Sigmoid colon (tissue), 7 donors: ENCODE data around the gene TCP11. TPM values are rescaled to one million over a fixed set of nuclear protein-coding genes. Genes with fewer than 3 reads are reported as not detected.

ENCODE experiments used
- DNase-seq: peaks from one replicate; pipeline ENCODE4 v3.0.0-alpha.2; 2019
- H3K27ac ChIP-seq, 4 donors: fragments of 200-600 bp; sonication (generic); one replicate each; pipeline ENCODE4 v1.5.1; 2016 to 2019; ENCODE audit warnings: mild to moderate bottlenecking in 1 of 4
- H3K27me3 ChIP-seq, 3 donors: fragments of 200-600 bp; sonication (generic); one replicate each; pipeline ENCODE4 v1.5.1; 2019; ENCODE audit warnings: mild to moderate bottlenecking in 1 of 3
- H3K36me3 ChIP-seq, 4 donors: fragments of 200-600 bp; sonication (generic); one replicate each; pipeline ENCODE4 v1.5.1; 2016 to 2019
- H3K4me1 ChIP-seq, 4 donors: fragments of 200-600 bp; sonication (generic); one replicate each; pipeline ENCODE4 v1.5.1; 2017 to 2019
- H3K4me3 ChIP-seq, 4 donors: fragments of 200-600 bp; sonication (generic); one replicate each; pipeline ENCODE4 v1.5.1; 2017 to 2019; ENCODE audit warnings: mild to moderate bottlenecking in 2 of 4, moderate library complexity in 1 of 4
- H3K9me3 ChIP-seq, 4 donors: fragments of 200-600 bp in 3 of 4; sonication (generic) in 3 of 4; one replicate each; pipeline versions ENCODE4 v1.5.1 to v1.6.1; 2013 to 2019
- CTCF ChIP-seq, 4 experiments: fragments of 450-650 bp in 3 of 4; fragments of 200-600 bp in 1 of 4; IDR thresholded peaks; one replicate each; pipeline ENCODE4 v1.5.1; 2016 to 2019; ENCODE audit warnings: antibody characterized with exemption in 4 of 4, mild to moderate bottlenecking in 3 of 4, moderate library complexity in 2 of 4
- EP300 ChIP-seq, 4 donors: sonication (generic); formaldehyde crosslinking; IDR thresholded peaks; one replicate each; pipeline ENCODE4 v1.6.1; 2017; ENCODE audit warnings: antibody characterized with exemption in 4 of 4
- POLR2A ChIP-seq, 2 donors: fragments of 450-650 bp; IDR thresholded peaks; one replicate each; pipeline ENCODE4 v1.6.1; 2016; ENCODE audit warnings: antibody characterized with exemption in 2 of 2, mild to moderate bottlenecking in 2 of 2, moderate library complexity in 2 of 2
- POLR2AphosphoS5 ChIP-seq, 4 donors: sonication (generic); formaldehyde crosslinking; IDR thresholded peaks; one replicate each; pipeline ENCODE4 v1.6.1; 2017; ENCODE audit warnings: antibody characterized with exemption in 4 of 4
- WGBS, 2 donors: extraction: QIAGEN DNeasy Blood & Tissue Kit; methylation state at CpG; one replicate each; pipeline ENCODE4 v1.1.7; 2013; 5-methylcytosine and 5-hydroxymethylcytosine counted together
- intact Hi-C: fragments of 100-400 bp; cut with DNase I; formaldehyde crosslinking; loops from one replicate; pipeline ENCODE4 v1.15.1; 2023
- polyA plus RNA-seq, 3 donors: library from polyadenylated mRNA; stranded (reverse); fragments of 200-250 nt; gene quantifications; one replicate each; pipeline ENCODE4 v1.2.3, GENCODE V29; 2013
- total RNA-seq, 4 donors: library from RNA; depleted of rRNA; stranded (reverse); fragments of >200 nt; gene quantifications; one replicate each; pipeline ENCODE4 v1.1.0, GENCODE V29; 2016
- donor health status: healthy with polysubstance abuse.
- donor health status: Bipolar disorder and iron deficiency.
- donor health status: healthy.

Gene TCP11
- total and polyA plus RNA-seq, 7 donors = 0.66 TPM; not detected in 6

- WGBS, 2 donors = 94 to 96% methylated on average over 2 of the region's 2 CpGs
- TF ChIP-seq EP300 (IDR thresholded peaks at IDR 0.05) (no peak), POLR2AphosphoS5 (IDR thresholded peaks at IDR 0.05) (no peak), CTCF (IDR thresholded peaks at IDR 0.05) (no peak)
- H3K4me1 ChIP-seq = peaks cover 0 to 32% (median 20%) of the 10 kb centered on the region in 4 donors
Measured at GRCh38 chr6:35178012-35178411, 36.9 kb upstream of the TCP11 start.

GRCh38 chr6:35177596-35177995 lies 36.5 kb upstream of the TCP11 start:
- no peak for TF ChIP-seq CTCF (IDR thresholded peaks at IDR 0.05)
- no peak for TF ChIP-seq POLR2A (IDR thresholded peaks at IDR 0.05)
- no peak for TF ChIP-seq POLR2AphosphoS5 (IDR thresholded peaks at IDR 0.05)
- no peak for TF ChIP-seq EP300 (IDR thresholded peaks at IDR 0.05)
- intact Hi-C loops = no loop called here
- Histone ChIP-seq H3K4me1 (peaks cover 0 to 32% (median 20%) of the 10 kb centered on the region in 4 donors), H3K9me3 (no peaks in the 10 kb centered on the region), H3K27me3 (no peaks in the 10 kb centered on the region), H3K4me3 (no peak overlapping the region), H3K36me3 (no peaks in the 10 kb centered on the region), H3K27ac (no peak overlapping the region)
- 83 to 84% methylated on average over 2 of the region's 2 CpGs for WGBS, 2 donors
- DNase-seq = no peak

More at GRCh38 chr6:35178012-35178411, 36.9 kb upstream of the TCP11 start:
- Histone ChIP-seq H3K27me3 (no peaks in the 10 kb centered on the region), H3K9me3 (no peaks in the 10 kb centered on the region), H3K36me3 (no peaks in the 10 kb centered on the region), H3K27ac (no peak overlapping the region), H3K4me3 (no peak overlapping the region)
- intact Hi-C loops = no loop called here
- DNase-seq = no peak

GRCh38 chr6:35177157-35177556 lies 36.0 kb upstream of the TCP11 start:
- no peaks in the 10 kb centered on the region for H3K27me3 ChIP-seq
- no peak overlapping the region for H3K4me3 ChIP-seq
- no peak for TF ChIP-seq POLR2A (IDR thresholded peaks at IDR 0.05)
- TF ChIP-seq EP300 (IDR thresholded peaks at IDR 0.05) = no peak
- no peak for TF ChIP-seq POLR2AphosphoS5 (IDR thresholded peaks at IDR 0.05)
- no peak for TF ChIP-seq CTCF (IDR thresholded peaks at IDR 0.05)
- no peak overlapping the region for H3K27ac ChIP-seq
- no peak for DNase-seq
- peaks cover 0 to 30% (median 18%) of the 10 kb centered on the region in 4 donors for H3K4me1 ChIP-seq
- no peaks in the 10 kb centered on the region for H3K9me3 ChIP-seq
- no peaks in the 10 kb centered on the region for H3K36me3 ChIP-seq
- 78 to 90% methylated on average over 3 of the region's 3 CpGs for WGBS, 2 donors
- intact Hi-C loops = no loop called here

- 59 to 85% methylated on average over 3 of the region's 3 CpGs for WGBS, 2 donors
- DNase-seq = no peak
- no peaks in the 10 kb centered on the region for H3K36me3 ChIP-seq
- intact Hi-C loops = no loop called here
- peaks cover 0 to 24% (median 11%) of the 10 kb centered on the region in 4 donors for H3K4me1 ChIP-seq
- H3K27me3 ChIP-seq = peaks cover 0 to 2% (median 0%) of the 10 kb centered on the region in 3 donors
- H3K27ac ChIP-seq = no peak overlapping the region
- H3K9me3 ChIP-seq = no peaks in the 10 kb centered on the region
- H3K4me3 ChIP-seq = no peak overlapping the region
- TF ChIP-seq EP300 (IDR thresholded peaks at IDR 0.05) = no peak
- no peak for TF ChIP-seq POLR2AphosphoS5 (IDR thresholded peaks at IDR 0.05)
- TF ChIP-seq POLR2A (IDR thresholded peaks at IDR 0.05) = no peak
- TF ChIP-seq CTCF (IDR thresholded peaks at IDR 0.05) = no peak
Measured at GRCh38 chr6:35176301-35177024, 35.3 kb upstream of the TCP11 start.
